H9 (cell line): ENCODE data around the gene LIPC. TPM values are rescaled to one million over a fixed set of nuclear protein-coding genes. Genes with fewer than 3 reads are reported as not detected.

Experiments used
- DNase-seq: peaks from one replicate; pipeline ENCODE4 v3.0.0-alpha.2; 2017
- H2AFZ ChIP-seq: one replicate; pipeline ENCODE4 v1.6.1; 2013; ENCODE audit warnings: mild to moderate bottlenecking, low read length, control low read depth, moderate library complexity
- H2AK5ac ChIP-seq: 2 replicates; pipeline ENCODE4 v1.6.1; 2013; ENCODE audit warnings: low read length, control low read depth, mixed read lengths; ENCODE audit not compliant: insufficient read length
- H2BK120ac ChIP-seq: one replicate; pipeline ENCODE4 v1.6.1; 2013; ENCODE audit warnings: low read depth, mild to moderate bottlenecking, low read length, control low read depth, inconsistent platforms; ENCODE audit not compliant: poor library complexity, severe bottlenecking
- H2BK12ac ChIP-seq: 2 replicates; pipeline ENCODE4 v1.6.1; 2013; ENCODE audit warnings: low read length, control low read depth, mixed read lengths, low read depth; ENCODE audit not compliant: insufficient read length
- H2BK15ac ChIP-seq: 2 replicates; pipeline ENCODE4 v1.6.1; 2013; ENCODE audit warnings: low read depth, low read length, control low read depth
- H2BK20ac ChIP-seq: one replicate; pipeline ENCODE4 v1.6.1; 2013; ENCODE audit warnings: low read depth, mild to moderate bottlenecking, low read length, control low read depth, inconsistent platforms; ENCODE audit not compliant: poor library complexity, severe bottlenecking
- H2BK5ac ChIP-seq: 2 replicates; pipeline ENCODE4 v1.6.1; 2013; ENCODE audit warnings: low read length, control low read depth, mixed read lengths; ENCODE audit not compliant: insufficient read length
- H3K14ac ChIP-seq: 2 replicates; pipeline ENCODE4 v1.6.1; 2013; ENCODE audit warnings: low read length, control low read depth; ENCODE audit not compliant: insufficient read depth
- H3K18ac ChIP-seq: 2 replicates; pipeline ENCODE4 v1.6.1; 2013; ENCODE audit warnings: low read depth, mild to moderate bottlenecking, mixed read lengths, low read length, control low read depth; ENCODE audit not compliant: insufficient read length
- H3K23ac ChIP-seq: 2 replicates; pipeline ENCODE4 v1.6.1; 2013; ENCODE audit warnings: low read length, control low read depth, mixed read lengths, low read depth; ENCODE audit not compliant: insufficient read length
- H3K23me2 ChIP-seq: 2 replicates; pipeline ENCODE4 v1.6.1; 2013; ENCODE audit warnings: low read depth, mild to moderate bottlenecking, mixed read lengths, low read length, control low read depth; ENCODE audit not compliant: insufficient read length, poor library complexity, severe bottlenecking
- H3K27ac ChIP-seq: 2 replicates; pipeline ENCODE4 v1.5.1; 2013; ENCODE audit warnings: low read length, control low read depth, mixed read lengths, low read depth; ENCODE audit not compliant: insufficient read length
- H3K27me3 ChIP-seq: 2 replicates; pipeline ENCODE4 v1.6.1; 2013; ENCODE audit warnings: low read length, control low read depth, inconsistent platforms; ENCODE audit not compliant: insufficient read depth
- H3K4ac ChIP-seq: 2 replicates; pipeline ENCODE4 v1.6.1; 2013; ENCODE audit warnings: low read depth, mild to moderate bottlenecking, control low read depth, inconsistent platforms, low read length, moderate library complexity
- H3K4me1 ChIP-seq: 2 replicates; pipeline ENCODE4 v1.6.1; 2013; ENCODE audit warnings: low read length, control low read depth, inconsistent platforms; ENCODE audit not compliant: insufficient read depth
- H3K4me2 ChIP-seq: 2 replicates; pipeline ENCODE4 v1.6.1; 2013; ENCODE audit warnings: low read length, control low read depth, mixed read lengths; ENCODE audit not compliant: insufficient read length, insufficient read depth
- H3K56ac ChIP-seq: 2 replicates; pipeline ENCODE4 v1.6.1; 2013; ENCODE audit warnings: low read depth, mild to moderate bottlenecking, mixed read lengths, low read length, control low read depth; ENCODE audit not compliant: insufficient read length
- H3K79me1 ChIP-seq: 2 replicates; pipeline ENCODE4 v1.6.1; 2013; ENCODE audit warnings: low read depth, mild to moderate bottlenecking, moderate library complexity, low read length, control low read depth, inconsistent platforms; ENCODE audit not compliant: insufficient read depth, poor library complexity, severe bottlenecking
- H3K79me2 ChIP-seq: 2 replicates; pipeline ENCODE4 v1.6.1; 2013; ENCODE audit warnings: low read length, control low read depth, inconsistent platforms; ENCODE audit not compliant: insufficient read depth
- H3K9ac ChIP-seq: 2 replicates; pipeline ENCODE4 v1.6.1; 2013; ENCODE audit warnings: low read length, control low read depth, mixed read lengths; ENCODE audit not compliant: insufficient read length; ENCODE audit errors: extremely low read depth
- H3K9me3 ChIP-seq: one replicate; pipeline ENCODE4 v1.6.1; 2013; ENCODE audit warnings: low read depth, low read length, inconsistent platforms; ENCODE audit not compliant: control insufficient read depth
- H3T11ph ChIP-seq: one replicate; pipeline ENCODE4 v1.6.1; 2013; ENCODE audit warnings: mild to moderate bottlenecking, low read length, control low read depth, inconsistent platforms
- H4K20me1 ChIP-seq: one replicate; pipeline ENCODE4 v1.6.1; 2013; ENCODE audit not compliant: control insufficient read depth, insufficient read length, insufficient read depth
- H4K5ac ChIP-seq: 2 replicates; pipeline ENCODE4 v1.6.1; 2013; ENCODE audit warnings: low read depth, mild to moderate bottlenecking, mixed read lengths, low read length, control low read depth; ENCODE audit not compliant: insufficient read length
- H4K8ac ChIP-seq: replicated peaks from 2 replicates; pipeline ENCODE4 v1.6.1; 2013; ENCODE audit warnings: low read length, control low read depth, mixed read lengths, low read depth; ENCODE audit not compliant: insufficient read length
- H4K91ac ChIP-seq: 2 replicates; pipeline ENCODE4 v1.6.1; 2013; ENCODE audit warnings: low read depth, mild to moderate bottlenecking, moderate library complexity, mixed read lengths, low read length, control low read depth; ENCODE audit not compliant: insufficient read length
- H3K27ac Mint-ChIP-seq, 3 experiments: 2 replicates in 2 of 3; 3 replicates in 1 of 3; pipeline ENCODE4 v1.8.0; 2020 to 2021; ENCODE audit warnings: mixed read lengths in 3 of 3, mild to moderate bottlenecking in 1 of 3, moderate library complexity in 1 of 3
- H3K27me3 Mint-ChIP-seq: 2 replicates; pipeline ENCODE4 v1.8.0; 2021; ENCODE audit warnings: low read depth, mild to moderate bottlenecking, moderate library complexity, mixed read lengths
- H3K36me3 Mint-ChIP-seq, 3 experiments: 2 replicates in 2 of 3; 3 replicates in 1 of 3; pipeline ENCODE4 v1.8.0; 2020 to 2021; ENCODE audit warnings: low read depth in 3 of 3, mixed read lengths in 3 of 3; ENCODE audit not compliant: insufficient read depth in 1 of 3
- H3K4me1 Mint-ChIP-seq, 2 experiments: 2 replicates each; pipeline ENCODE4 v1.8.0; 2020; ENCODE audit warnings: mixed read lengths in 2 of 2
- H3K4me3 Mint-ChIP-seq, 2 experiments: 2 replicates in 1 of 2; 3 replicates in 1 of 2; pipeline ENCODE4 v1.8.0; 2020 to 2021; ENCODE audit warnings: mild to moderate bottlenecking in 2 of 2, mixed read lengths in 2 of 2, moderate library complexity in 1 of 2
- H3K9me3 Mint-ChIP-seq, 2 experiments: 2 replicates in 1 of 2; 3 replicates in 1 of 2; pipeline ENCODE4 v1.8.0; 2020; ENCODE audit warnings: mild to moderate bottlenecking in 2 of 2, mixed read lengths in 2 of 2, moderate library complexity in 1 of 2
- WGBS: extraction: QIAGEN DNeasy Blood & Tissue Kit; methylation state at CpG from one replicate; pipeline ENCODE4 v1.1.7; 2013; ENCODE audit warnings: missing lambda C conversion rate, low lambda C conversion rate, mixed read lengths; ENCODE audit not compliant: insufficient read length; ENCODE audit errors: extremely low coverage; 5-methylcytosine and 5-hydroxymethylcytosine counted together
- total RNA-seq: library from RNA; stranded (reverse); gene quantifications from 2 replicates; pipeline ENCODE4 v1.2.1, GENCODE V29; 2021
- TF ChIP-seq, protein P1 (sequence below): fragments of 200-600 bp; sonication (generic); conservative IDR thresholded peaks from 3 replicates; pipeline ENCODE4 v1.8.0; 2021; ENCODE audit warnings: antibody characterized with exemption, mild to moderate bottlenecking

The LIPC gene
- total RNA-seq, 1 experiment from 2014 or later = not detected

DNA sequence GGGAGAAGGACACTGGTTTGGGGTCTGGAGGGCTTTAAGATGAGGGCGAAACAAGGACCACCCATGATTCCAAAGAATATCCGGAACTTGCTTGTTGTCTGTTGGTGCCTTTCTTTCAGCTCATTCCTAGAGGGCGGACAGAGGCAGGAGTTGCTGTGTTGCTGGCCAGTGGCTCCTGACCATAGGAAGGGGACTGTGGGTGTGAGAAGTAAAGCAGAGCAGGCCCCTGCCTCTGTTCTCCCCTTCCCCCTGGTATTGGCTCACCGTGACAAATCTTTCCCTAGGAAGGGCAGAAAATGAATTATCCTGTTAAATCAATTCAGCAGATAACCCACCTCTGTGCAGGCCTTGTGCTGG is 89.1 kb downstream of the LIPC start:
- H3K9me3 Mint-ChIP-seq = no peaks in the 10 kb centered on the region
- no peaks in the 10 kb centered on the region for H3K36me3 Mint-ChIP-seq
- H2AK5ac ChIP-seq = no peak overlapping the region
- no peak overlapping the region for H3K4me2 ChIP-seq
- no peak overlapping the region for H2BK15ac ChIP-seq
- WGBS = no CpG with 5 or more reads among the region's 4 CpGs
- no peak for DNase-seq
- H2BK120ac ChIP-seq = no peak overlapping the region
- H3K4ac ChIP-seq = no peak overlapping the region
- no peak overlapping the region for H4K5ac ChIP-seq
- H3K27me3 ChIP-seq = no peaks in the 10 kb centered on the region
- no peaks in the 10 kb centered on the region for H3K23me2 ChIP-seq
- no peak overlapping the region for H2BK20ac ChIP-seq
- H3K79me2 ChIP-seq = no peaks in the 10 kb centered on the region
- TF ChIP-seq, protein P1, sequence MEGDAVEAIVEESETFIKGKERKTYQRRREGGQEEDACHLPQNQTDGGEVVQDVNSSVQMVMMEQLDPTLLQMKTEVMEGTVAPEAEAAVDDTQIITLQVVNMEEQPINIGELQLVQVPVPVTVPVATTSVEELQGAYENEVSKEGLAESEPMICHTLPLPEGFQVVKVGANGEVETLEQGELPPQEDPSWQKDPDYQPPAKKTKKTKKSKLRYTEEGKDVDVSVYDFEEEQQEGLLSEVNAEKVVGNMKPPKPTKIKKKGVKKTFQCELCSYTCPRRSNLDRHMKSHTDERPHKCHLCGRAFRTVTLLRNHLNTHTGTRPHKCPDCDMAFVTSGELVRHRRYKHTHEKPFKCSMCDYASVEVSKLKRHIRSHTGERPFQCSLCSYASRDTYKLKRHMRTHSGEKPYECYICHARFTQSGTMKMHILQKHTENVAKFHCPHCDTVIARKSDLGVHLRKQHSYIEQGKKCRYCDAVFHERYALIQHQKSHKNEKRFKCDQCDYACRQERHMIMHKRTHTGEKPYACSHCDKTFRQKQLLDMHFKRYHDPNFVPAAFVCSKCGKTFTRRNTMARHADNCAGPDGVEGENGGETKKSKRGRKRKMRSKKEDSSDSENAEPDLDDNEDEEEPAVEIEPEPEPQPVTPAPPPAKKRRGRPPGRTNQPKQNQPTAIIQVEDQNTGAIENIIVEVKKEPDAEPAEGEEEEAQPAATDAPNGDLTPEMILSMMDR = no peak
- no peaks in the 10 kb centered on the region for H3K79me1 ChIP-seq
- H3K4me1 Mint-ChIP-seq = peaks cover 17 to 20% of the 10 kb centered on the region in 2 experiments
- H2BK12ac ChIP-seq = no peak overlapping the region
- H3K9ac ChIP-seq = no peak overlapping the region
- no peak overlapping the region for H3K27ac ChIP-seq
- no peak overlapping the region for H2AFZ ChIP-seq
- peaks cover 3% of the 10 kb centered on the region; the same call in 1 of the 2 replicates for H3K4me1 ChIP-seq
- H3K4me3 Mint-ChIP-seq = no peak overlapping the region
- H3K27ac Mint-ChIP-seq = no peak overlapping the region
- no peak overlapping the region for H3T11ph ChIP-seq
- H4K8ac ChIP-seq = no peak overlapping the region
- H4K20me1 ChIP-seq = no peaks in the 10 kb centered on the region
- no peak overlapping the region for H3K14ac ChIP-seq
- H3K56ac ChIP-seq = no peak overlapping the region
- no peak overlapping the region for H2BK5ac ChIP-seq
- no peaks in the 10 kb centered on the region; the same call in 1 of the 2 replicates for H3K27me3 Mint-ChIP-seq
- H3K9me3 ChIP-seq = no peaks in the 10 kb centered on the region
- H3K18ac ChIP-seq = no peak overlapping the region
- H4K91ac ChIP-seq = no peak overlapping the region
- no peak overlapping the region for H3K23ac ChIP-seq
